Measurements from ENCODE around the gene CCNF.

DNA sequence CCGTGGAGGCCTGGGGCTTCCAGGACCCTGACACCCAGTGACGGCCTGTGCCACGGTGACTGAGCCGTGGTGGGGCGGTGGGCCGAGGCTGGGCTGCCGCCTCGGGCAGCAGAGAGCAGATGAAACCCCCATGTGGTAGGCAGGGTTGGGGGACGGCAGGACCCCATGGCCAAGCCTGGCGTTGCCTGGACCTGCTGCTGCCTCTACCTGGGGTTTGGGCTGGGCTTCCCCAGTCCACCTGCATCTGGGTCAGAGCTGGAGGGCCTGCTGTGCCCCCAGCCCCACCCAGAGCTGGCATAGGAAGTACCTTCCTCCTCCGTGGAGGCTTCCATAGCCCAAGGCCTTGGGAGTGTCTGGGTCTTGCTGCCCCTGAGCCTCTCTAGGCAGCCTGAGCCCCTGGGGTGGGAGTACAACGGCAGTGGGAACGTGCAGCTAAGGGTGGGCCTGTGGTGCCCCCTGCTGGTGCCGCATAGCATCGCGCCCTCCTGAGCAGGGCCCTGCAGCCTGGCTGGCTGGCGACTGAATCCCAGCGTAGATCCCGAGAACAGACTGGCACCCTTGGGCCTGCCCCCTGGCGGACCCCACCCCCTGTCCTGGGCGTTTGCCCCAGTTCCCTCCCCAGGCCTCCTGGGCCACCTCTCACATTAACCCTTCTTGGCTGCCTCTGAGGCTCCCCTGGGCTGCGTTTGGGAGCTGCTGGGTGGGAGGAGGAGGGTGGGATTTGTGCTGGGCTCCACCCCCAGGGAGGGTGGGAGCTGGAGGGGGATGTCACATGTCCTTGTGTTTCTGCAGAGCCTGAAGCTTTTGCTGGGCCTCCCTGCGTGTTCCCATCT lies 71.9 kb downstream of the CCNF start:
- peak; percentile 97 for TF ChIP-seq CTCF (IDR thresholded peaks at IDR 0.05; ENCODE audit: low read depth, low read length, missing input control)
- TF ChIP-seq REST (IDR thresholded peaks at IDR 0.05): no peak
- TF ChIP-seq, protein P1, sequence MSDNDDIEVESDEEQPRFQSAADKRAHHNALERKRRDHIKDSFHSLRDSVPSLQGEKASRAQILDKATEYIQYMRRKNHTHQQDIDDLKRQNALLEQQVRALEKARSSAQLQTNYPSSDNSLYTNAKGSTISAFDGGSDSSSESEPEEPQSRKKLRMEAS (IDR thresholded peaks at IDR 0.05): no peak
- TF ChIP-seq RAD21 (IDR thresholded peaks at IDR 0.05): peak; percentile 94 to 98
- no peak for TF ChIP-seq SP1 (IDR thresholded peaks at IDR 0.05)
- TF ChIP-seq TAF1 (conservative IDR thresholded peaks at IDR 0.05): no peak
